Stimulated activated CD8-positive, alpha-beta memory T cell treated with anti-CD3 and anti-CD28 coated beads, Interleukin-15, amount 100 ng/mL, for 1 hour (primary cell): Measurements from ENCODE around the gene CYSLTR2.
"Not testable (repeated sequence)": the region's sequence is repeated elsewhere in the genome, so short reads cannot be mapped to it uniquely, and the experiment has no call there.

Source experiments
- DNase-seq: peaks from one replicate; pipeline ENCODE4 v3.0.0-alpha.2; 2020; ENCODE audit warnings: low read depth

CYSLTR2 gene

GRCh38 chr13:48644951-48645350, 8.8 kb upstream of the CYSLTR2 start:
- DNase-seq: no peak

GRCh38 chr13:48645845-48646244, 7.9 kb upstream of the CYSLTR2 start:
- DNase-seq: no peak

GRCh38 chr13:48646791-48647190, 6.9 kb upstream of the CYSLTR2 start:
- DNase-seq: no peak

- no peak for DNase-seq
These were observed 6.1 kb upstream of the CYSLTR2 start for GRCh38 chr13:48647625-48648024.

GRCh38 chr13:48648446-48648845, 5.3 kb upstream of the CYSLTR2 start:
- no peak for DNase-seq

- DNase-seq: no peak
These were observed 768 bp upstream of the CYSLTR2 start for GRCh38 chr13:48652851-48653471.

GRCh38 chr13:48654511-48654910, 782 bp downstream of the CYSLTR2 start:
- no peak for DNase-seq

- DNase-seq: no peak
These were observed 1.6 kb downstream of the CYSLTR2 start for GRCh38 chr13:48655291-48655690.

GRCh38 chr13:48656608-48657007, 2.9 kb downstream of the CYSLTR2 start:
- no peak for DNase-seq

- DNase-seq: no peak
These were observed 6.8 kb downstream of the CYSLTR2 start for GRCh38 chr13:48660361-48661076.

GRCh38 chr13:48661107-48661506, 7.4 kb downstream of the CYSLTR2 start:
- DNase-seq: no peak

GRCh38 chr13:48662226-48662625, 8.5 kb downstream of the CYSLTR2 start:
- DNase-seq: no peak

GRCh38 chr13:48667136-48667535, 13.4 kb downstream of the CYSLTR2 start:
- no peak for DNase-seq

- not testable (repeated sequence) for DNase-seq
These were observed 17.7 kb downstream of the CYSLTR2 start for GRCh38 chr13:48671421-48671820.

GRCh38 chr13:48675247-48675646, 21.5 kb downstream of the CYSLTR2 start:
- DNase-seq: no peak

GRCh38 chr13:48678316-48678715, 24.6 kb downstream of the CYSLTR2 start:
- no peak for DNase-seq

- no peak for DNase-seq
These were observed 26.4 kb downstream of the CYSLTR2 start for GRCh38 chr13:48679941-48680680.

GRCh38 chr13:48680756-48681392, 27.1 kb downstream of the CYSLTR2 start:
- no peak for DNase-seq

GRCh38 chr13:48681905-48682304, 28.2 kb downstream of the CYSLTR2 start:
- no peak for DNase-seq

- no peak for DNase-seq
These were observed 28.7 kb downstream of the CYSLTR2 start for GRCh38 chr13:48682436-48682835.

GRCh38 chr13:48686636-48687210, 33.0 kb downstream of the CYSLTR2 start:
- no peak for DNase-seq

- DNase-seq: no peak
These were observed 33.5 kb downstream of the CYSLTR2 start for GRCh38 chr13:48687249-48687648.
